Tongue (tissue), 2 donors: ENCODE data around the gene SLC6A9. TPM values are rescaled to one million over a fixed set of nuclear protein-coding genes. Genes with fewer than 3 reads are reported as not detected.

Experiments
- DNase-seq: peaks from one replicate; pipeline ENCODE4 v3.0.0-alpha.2; 2015
- total RNA-seq: library from RNA; depleted of rRNA; stranded (reverse); fragments of >200 nt; gene quantifications from one replicate; pipeline ENCODE4 v1.2.3, GENCODE V29; 2014

SLC6A9 gene
- total RNA-seq: 3.7 TPM

GRCh38 chr1:44031252-44032169 is at the start of gene SLC6A9:
TSS of gene SLC6A9 (minus strand) at chr1:44031462. CDS start at chr1:44024277, 7,185 bp downstream.
- DNase-seq: peak; percentile 85

- DNase-seq: no peak
Measured at GRCh38 chr1:44079566-44079965, 48.3 kb upstream of the SLC6A9 start.

GRCh38 chr1:44078104-44078503 is 46.8 kb upstream of the SLC6A9 start:
- DNase-seq: no peak

- no peak for DNase-seq
Measured at GRCh38 chr1:44077421-44077820, 46.2 kb upstream of the SLC6A9 start.

GRCh38 chr1:44076066-44076465 is 44.8 kb upstream of the SLC6A9 start:
- DNase-seq: no peak

GRCh38 chr1:44074415-44074814 is 43.2 kb upstream of the SLC6A9 start:
- DNase-seq: no peak

- no peak for DNase-seq
Measured at GRCh38 chr1:44073528-44073927, 42.3 kb upstream of the SLC6A9 start.

GRCh38 chr1:44072821-44073220 is 41.6 kb upstream of the SLC6A9 start:
- DNase-seq: no peak

GRCh38 chr1:44072204-44072603 is 40.9 kb upstream of the SLC6A9 start:
- no peak for DNase-seq

- no peak for DNase-seq
Measured at GRCh38 chr1:44071461-44071860, 40.2 kb upstream of the SLC6A9 start.

- no peak for DNase-seq
Measured at GRCh38 chr1:44068442-44068921, 37.2 kb upstream of the SLC6A9 start.

GRCh38 chr1:44067266-44068250 is 36.3 kb upstream of the SLC6A9 start:
- DNase-seq: no peak

GRCh38 chr1:44062656-44063179 is 31.5 kb upstream of the SLC6A9 start:
- DNase-seq: no peak

- no peak for DNase-seq
Measured at GRCh38 chr1:44061857-44062256, 30.6 kb upstream of the SLC6A9 start.

GRCh38 chr1:44060830-44061267 is 29.6 kb upstream of the SLC6A9 start:
- no peak for DNase-seq

GRCh38 chr1:44059664-44060355 is 28.5 kb upstream of the SLC6A9 start:
- DNase-seq: peak; percentile 14

- DNase-seq: no peak
Measured at GRCh38 chr1:44059212-44059611, 27.9 kb upstream of the SLC6A9 start.

- DNase-seq: no peak
Measured at GRCh38 chr1:44057293-44057692, 26.0 kb upstream of the SLC6A9 start.

- DNase-seq: no peak
Measured at GRCh38 chr1:44053394-44053793, 22.1 kb upstream of the SLC6A9 start.

GRCh38 chr1:44050261-44050660 is 19.0 kb upstream of the SLC6A9 start:
- no peak for DNase-seq

- DNase-seq: peak; percentile 22
Measured at GRCh38 chr1:44049839-44050238, 18.6 kb upstream of the SLC6A9 start.
